B cell (primary cell): ENCODE measurements around the gene NTN3. TPM values are rescaled to one million over a fixed set of nuclear protein-coding genes. Genes with fewer than 3 reads are reported as not detected.

Experiments
- ATAC-seq: fragments of 200-7000 bp; cut with Tn5 transposase; one replicate; pipeline ENCODE4 v1.10.0; 2021; ENCODE audit warnings: low read depth, mild to moderate bottlenecking, moderate number of reproducible peaks, moderate library complexity
- CTCF ChIA-PET: fragments of 350-600 bp; sonication (Branson Sonifier 250); formaldehyde crosslinking; loops from one replicate; lab custom pipeline; 2021; ENCODE audit warnings: antibody characterized with exemption, inconsistent platforms; lab: Charles Lee
- POLR2A ChIA-PET: fragments of 350-600 bp; sonication (Branson Sonifier 250); formaldehyde crosslinking; loops from one replicate; lab custom pipeline; 2021; ENCODE audit warnings: antibody characterized with exemption; lab: Charles Lee
- DNase-seq: peaks from one replicate; pipeline ENCODE4 v3.0.0; 2013
- H2AFZ ChIP-seq: 2 replicates; pipeline ENCODE4 v1.6.1; 2012; ENCODE audit warnings: mild to moderate bottlenecking, low read depth, low read length; ENCODE audit not compliant: insufficient read depth, poor library complexity, severe bottlenecking
- H3K27ac ChIP-seq, 2 donors: 1 replicate in 1 of 2; 2 replicates in 1 of 2; pipeline ENCODE4 v1.5.1; 2012 to 2013; ENCODE audit warnings: low read length in 2 of 2, mild to moderate bottlenecking in 2 of 2, moderate library complexity in 1 of 2
- H3K27me3 ChIP-seq, 4 experiments: fragments of 200-600 bp in 1 of 4; sonication (generic) in 1 of 4; replicated peaks in 1 of 4; 1 replicate in 2 of 4; 2 replicates in 2 of 4; pipeline versions ENCODE4 v1.6.1 to v1.7.0; 2013 to 2016; ENCODE audit warnings: low read length in 3 of 4, mild to moderate bottlenecking in 2 of 4, mixed read lengths in 1 of 4, moderate library complexity in 1 of 4; ENCODE audit not compliant: insufficient read depth in 4 of 4, control insufficient read depth in 3 of 4; ENCODE audit errors: control extremely low read depth in 1 of 4
- H3K36me3 ChIP-seq, 2 experiments: replicated peaks in 1 of 2; 1 replicate in 1 of 2; 2 replicates in 1 of 2; pipeline versions ENCODE4 v1.6.1 to v1.7.1; 2013; ENCODE audit warnings: low read length in 1 of 2; ENCODE audit not compliant: insufficient read depth in 2 of 2, control insufficient read depth in 1 of 2; ENCODE audit errors: control extremely low read depth in 1 of 2, extremely low read depth in 1 of 2
- H3K4me1 ChIP-seq, 2 donors: fragments of 200-600 bp in 1 of 2; sonication (generic) in 1 of 2; 1 replicate in 1 of 2; 2 replicates in 1 of 2; pipeline versions ENCODE4 v1.5.1 to v1.6.1; 2013 to 2017; ENCODE audit warnings: low read length in 2 of 2; ENCODE audit not compliant: control insufficient read depth in 2 of 2, insufficient read depth in 2 of 2
- H3K4me2 ChIP-seq: replicated peaks from 2 replicates; pipeline ENCODE3; 2012; ENCODE audit warnings: mild to moderate bottlenecking, low read depth, low read length; ENCODE audit not compliant: poor library complexity, severe bottlenecking
- H3K4me3 ChIP-seq, 5 experiments: fragments of 200-600 bp in 1 of 5; sonication (generic) in 1 of 5; 1 replicate in 3 of 5; 2 replicates in 2 of 5; pipeline versions ENCODE4 v1.5.1 to v1.7.0; 2011 to 2016; ENCODE audit warnings: low read length in 4 of 5, mild to moderate bottlenecking in 4 of 5, low read depth in 2 of 5, control low read depth in 1 of 5, moderate library complexity in 1 of 5; ENCODE audit not compliant: insufficient read depth in 1 of 5; ENCODE audit errors: control extremely low read depth in 1 of 5, extremely low read depth in 1 of 5
- H3K79me2 ChIP-seq: fragments of 200-600 bp; sonication (generic); one replicate; pipeline ENCODE4 v1.6.0; 2016; ENCODE audit warnings: low read length; ENCODE audit not compliant: control insufficient read depth, insufficient read depth
- H3K9ac ChIP-seq: fragments of 200-600 bp; sonication (generic); 2 replicates; pipeline ENCODE4 v1.6.1; 2017; ENCODE audit warnings: mild to moderate bottlenecking, low read length, moderate library complexity
- H3K9me3 ChIP-seq, 3 donors: one replicate each; pipeline versions ENCODE4 v1.6.1 to v1.7.1; 2013; ENCODE audit warnings: low read length in 2 of 3; ENCODE audit not compliant: control insufficient read depth in 2 of 3, insufficient read depth in 1 of 3; ENCODE audit errors: control extremely low read depth in 1 of 3
- H4K20me1 ChIP-seq: 2 replicates; pipeline ENCODE4 v1.6.0; 2012; ENCODE audit warnings: mild to moderate bottlenecking, low read length; ENCODE audit not compliant: insufficient read depth, control insufficient read depth, poor library complexity, severe bottlenecking
- H3K27ac Mint-ChIP-seq: one replicate; pipeline ENCODE4 v1.8.0; 2021; ENCODE audit warnings: mixed read lengths
- H3K27me3 Mint-ChIP-seq: one replicate; pipeline ENCODE4 v1.8.0; 2021; ENCODE audit warnings: mixed read lengths
- H3K4me1 Mint-ChIP-seq: one replicate; pipeline ENCODE4 v1.8.0; 2021; ENCODE audit warnings: mixed read lengths
- H3K4me3 Mint-ChIP-seq: one replicate; pipeline ENCODE4 v1.8.0; 2021; ENCODE audit warnings: mixed read lengths
- H3K9me3 Mint-ChIP-seq: one replicate; pipeline ENCODE4 v1.8.0; 2022; ENCODE audit warnings: mixed read lengths; ENCODE audit not compliant: insufficient read depth
- CTCF ChIP-seq: fragments of 200-600 bp; IDR thresholded peaks from one replicate; pipeline ENCODE4 v1.8.0; 2022; ENCODE audit warnings: antibody characterized with exemption, mild to moderate bottlenecking
- EZH2 ChIP-seq: IDR thresholded peaks from 2 replicates; pipeline ENCODE4 v1.6.1; 2012; ENCODE audit warnings: borderline replicate concordance, low read depth, mild to moderate bottlenecking, moderate library complexity, low read length; ENCODE audit not compliant: insufficient read depth, poor library complexity, severe bottlenecking
- WGBS: methylation state at CpG from one replicate; pipeline ENCODE4 v1.1.5; 2013; ENCODE audit warnings: missing lambda C conversion rate; ENCODE audit not compliant: insufficient coverage; 5-methylcytosine and 5-hydroxymethylcytosine counted together
- intact Hi-C: fragments of 100-400 bp; cut with micrococcal nuclease; formaldehyde crosslinking; loops from one replicate; pipeline ENCODE4 v1.10.0; 2022
- polyA plus RNA-seq: library from polyadenylated mRNA; depleted of rRNA; stranded (reverse); fragments of >200 nt; gene quantifications from 2 replicates; pipeline ENCODE4 v1.2.3, GENCODE V29; 2012
- total RNA-seq, 2 donors: library from RNA; stranded (reverse); fragments of 120-200 nt in 1 of 2; gene quantifications; 1 replicate in 1 of 2; 2 replicates in 1 of 2; pipeline versions ENCODE4 v1.2.3 to v1.2.4, GENCODE V29; 2013 to 2022

NTN3 gene
- total and polyA plus RNA-seq, 2 donors (not counting 1 experiment from before 2014, with no cell fraction given) = not detected

- H3K9me3 Mint-ChIP-seq = no peaks in the 10 kb centered on the region
- intact Hi-C loops = no loop called here
- Histone ChIP-seq H3K36me3 (no peaks in the 10 kb centered on the region), H3K79me2 (no peaks in the 10 kb centered on the region), H2AFZ (no peak overlapping the region), H3K4me1 (peaks cover 0 to 16% of the 10 kb centered on the region in 2 donors), H3K4me2 (no peak overlapping the region), H3K9ac (no peak overlapping the region), H3K4me3 (no peak overlapping the region), H3K27me3 (no peaks in the 10 kb centered on the region), H4K20me1 (no peaks in the 10 kb centered on the region), H3K27ac (no peak overlapping the region), H3K9me3 (no peaks in the 10 kb centered on the region)
- no peaks in the 10 kb centered on the region for H3K27me3 Mint-ChIP-seq
- CTCF ChIA-PET = interaction anchor here (1.2 to 1.5 kb wide), 3 partner anchors 10 to 46 kb away, joined by 3 to 4 read pairs (median 3); no protein-coding TSS in a partner anchor
- no peak for TF ChIP-seq CTCF
- no peak for TF ChIP-seq EZH2
- no peak overlapping the region for H3K4me3 Mint-ChIP-seq
- no peak overlapping the region for H3K27ac Mint-ChIP-seq
- 95% methylated on average over 19 of the region's 25 CpGs for WGBS
- H3K4me1 Mint-ChIP-seq = peaks cover 7% of the 10 kb centered on the region
- DNase-seq (no peak), ATAC-seq (no peak)
- POLR2A ChIA-PET = interaction anchor here (0.6 kb wide), 1 partner anchor 461 kb away, joined by 3 read pairs; no protein-coding TSS in a partner anchor
Observed at GRCh38 chr16:2424061-2425007, 46.8 kb upstream of the NTN3 start.
